22Rv1 (cell line): Measurements from ENCODE around the gene GLT8D2.

Experiments
- ZFX ChIP-seq: fragments of 450-650 bp; IDR thresholded peaks from 2 replicates; pipeline ENCODE4 v1.6.1; 2017; ENCODE audit warnings: antibody characterized with exemption, borderline replicate concordance
- TF ChIP-seq, protein P1 (sequence below): fragments of 450-650 bp; IDR thresholded peaks from 2 replicates; pipeline ENCODE4 v1.5.1; 2017; ENCODE audit warnings: mild to moderate bottlenecking

DNA sequence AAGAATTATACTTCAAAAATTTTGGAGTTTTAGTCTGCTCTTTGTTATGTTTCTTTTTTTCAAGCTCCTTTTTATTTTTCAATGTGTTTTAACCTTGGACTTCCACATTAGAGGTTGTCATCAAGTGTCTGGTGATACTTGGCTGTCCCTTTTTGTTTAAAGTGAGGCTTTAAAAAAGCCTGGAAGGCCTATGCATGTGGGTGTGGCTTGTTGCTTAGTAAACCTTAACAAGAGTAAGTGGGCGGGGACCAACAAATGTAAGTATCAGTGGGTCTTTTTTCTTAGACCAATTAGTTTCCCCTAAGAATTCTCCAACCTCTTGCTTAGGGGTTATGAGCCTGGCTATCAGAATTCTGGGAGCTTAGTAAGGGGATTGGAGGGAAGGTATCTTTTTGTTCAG is 40.7 kb upstream of the GLT8D2 start:
- TF ChIP-seq, protein P1, sequence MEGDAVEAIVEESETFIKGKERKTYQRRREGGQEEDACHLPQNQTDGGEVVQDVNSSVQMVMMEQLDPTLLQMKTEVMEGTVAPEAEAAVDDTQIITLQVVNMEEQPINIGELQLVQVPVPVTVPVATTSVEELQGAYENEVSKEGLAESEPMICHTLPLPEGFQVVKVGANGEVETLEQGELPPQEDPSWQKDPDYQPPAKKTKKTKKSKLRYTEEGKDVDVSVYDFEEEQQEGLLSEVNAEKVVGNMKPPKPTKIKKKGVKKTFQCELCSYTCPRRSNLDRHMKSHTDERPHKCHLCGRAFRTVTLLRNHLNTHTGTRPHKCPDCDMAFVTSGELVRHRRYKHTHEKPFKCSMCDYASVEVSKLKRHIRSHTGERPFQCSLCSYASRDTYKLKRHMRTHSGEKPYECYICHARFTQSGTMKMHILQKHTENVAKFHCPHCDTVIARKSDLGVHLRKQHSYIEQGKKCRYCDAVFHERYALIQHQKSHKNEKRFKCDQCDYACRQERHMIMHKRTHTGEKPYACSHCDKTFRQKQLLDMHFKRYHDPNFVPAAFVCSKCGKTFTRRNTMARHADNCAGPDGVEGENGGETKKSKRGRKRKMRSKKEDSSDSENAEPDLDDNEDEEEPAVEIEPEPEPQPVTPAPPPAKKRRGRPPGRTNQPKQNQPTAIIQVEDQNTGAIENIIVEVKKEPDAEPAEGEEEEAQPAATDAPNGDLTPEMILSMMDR = no peak
- no peak for TF ChIP-seq ZFX
